Dendritic cell treated with granulocyte-macrophage colony-stimulating factor and Interleukin-4, amounts not matched to agents 40 ng/mL and 50 ng/mL, for 4 days (primary cell): Measurements from ENCODE around the gene G0S2.
"Not testable (repeated sequence)": the region's sequence is repeated elsewhere in the genome, so short reads cannot be mapped to it uniquely, and the experiment has no call there.

Experiments used
- H3K27ac Mint-ChIP-seq: one replicate; pipeline ENCODE4 v1.8.0; 2022; ENCODE audit warnings: mild to moderate bottlenecking, mixed read lengths
- H3K27me3 Mint-ChIP-seq: one replicate; pipeline ENCODE4 v1.8.0; 2022; ENCODE audit warnings: mild to moderate bottlenecking, mixed read lengths
- H3K36me3 Mint-ChIP-seq: one replicate; pipeline ENCODE4 v1.8.0; 2022; ENCODE audit warnings: low read depth, mixed read lengths
- H3K4me1 Mint-ChIP-seq: one replicate; pipeline ENCODE4 v1.8.0; 2022; ENCODE audit warnings: low read depth, mixed read lengths
- H3K4me3 Mint-ChIP-seq: one replicate; pipeline ENCODE4 v1.8.0; 2022; ENCODE audit warnings: mild to moderate bottlenecking, moderate library complexity, mixed read lengths
- H3K9me3 Mint-ChIP-seq: one replicate; pipeline ENCODE4 v1.8.0; 2022; ENCODE audit warnings: mixed read lengths
- intact Hi-C: fragments of 100-400 bp; cut with micrococcal nuclease; formaldehyde crosslinking; loops from one replicate; pipeline ENCODE4 v1.15.0; 2022

The G0S2 gene

GRCh38 chr1:209675565-209676154 lies 448 bp downstream of the G0S2 start:
- Mint-ChIP-seq H3K27ac (peak overlapping the region; percentile 42), H3K36me3 (no peaks in the 10 kb centered on the region), H3K4me3 (peak overlapping the region; percentile 67), H3K4me1 (peaks cover 63% of the 10 kb centered on the region), H3K27me3 (peaks cover 60% of the 10 kb centered on the region), H3K9me3 (no peaks in the 10 kb centered on the region)
- intact Hi-C loops: no loop called here

GRCh38 chr1:209678981-209679539 lies 3.8 kb downstream of the G0S2 start:
- H3K27me3 Mint-ChIP-seq: peaks cover 77% of the 10 kb centered on the region
- no peak overlapping the region for H3K27ac Mint-ChIP-seq
- no peak overlapping the region for H3K4me3 Mint-ChIP-seq
- H3K9me3 Mint-ChIP-seq: no peaks in the 10 kb centered on the region
- H3K36me3 Mint-ChIP-seq: no peaks in the 10 kb centered on the region
- H3K4me1 Mint-ChIP-seq: peaks cover 45% of the 10 kb centered on the region
- intact Hi-C loops: no loop called here

- Mint-ChIP-seq H3K9me3 (no peaks in the 10 kb centered on the region), H3K4me3 (no peak overlapping the region), H3K4me1 (peaks cover 16% of the 10 kb centered on the region), H3K36me3 (no peaks in the 10 kb centered on the region), H3K27me3 (peaks cover 33% of the 10 kb centered on the region), H3K27ac (no peak overlapping the region)
- intact Hi-C loops: no loop called here
These were observed 10.6 kb downstream of the G0S2 start for GRCh38 chr1:209685821-209686220.

- H3K4me3 Mint-ChIP-seq: no peak overlapping the region
- intact Hi-C loops: no loop called here
These were observed 11.1 kb downstream of the G0S2 start for GRCh38 chr1:209686322-209686721.

GRCh38 chr1:209688746-209689234 lies 13.6 kb downstream of the G0S2 start:
- intact Hi-C loops: no loop called here
- H3K4me1 Mint-ChIP-seq: peaks cover 34% of the 10 kb centered on the region
- no peak overlapping the region for H3K4me3 Mint-ChIP-seq
- H3K27me3 Mint-ChIP-seq: peaks cover 17% of the 10 kb centered on the region
- H3K27ac Mint-ChIP-seq: no peak overlapping the region
- no peaks in the 10 kb centered on the region for H3K36me3 Mint-ChIP-seq
- H3K9me3 Mint-ChIP-seq: no peaks in the 10 kb centered on the region

More at GRCh38 chr1:209686322-209686721, 11.1 kb downstream of the G0S2 start:
- H3K9me3 Mint-ChIP-seq: no peaks in the 10 kb centered on the region
- H3K36me3 Mint-ChIP-seq: no peaks in the 10 kb centered on the region
- H3K27ac Mint-ChIP-seq: no peak overlapping the region
- H3K4me1 Mint-ChIP-seq: peaks cover 16% of the 10 kb centered on the region
- peaks cover 29% of the 10 kb centered on the region for H3K27me3 Mint-ChIP-seq

GRCh38 chr1:209689477-209689876 lies 14.3 kb downstream of the G0S2 start:
- no peaks in the 10 kb centered on the region for H3K9me3 Mint-ChIP-seq
- peaks cover 17% of the 10 kb centered on the region for H3K27me3 Mint-ChIP-seq
- H3K4me1 Mint-ChIP-seq: peaks cover 41% of the 10 kb centered on the region
- H3K27ac Mint-ChIP-seq: no peak overlapping the region
- intact Hi-C loops: no loop called here
- H3K36me3 Mint-ChIP-seq: no peaks in the 10 kb centered on the region
- H3K4me3 Mint-ChIP-seq: no peak overlapping the region

- no peaks in the 10 kb centered on the region for H3K36me3 Mint-ChIP-seq
- intact Hi-C loops: loop anchor here (5.0 kb wide), 1 partner anchor 44 kb away; no protein-coding TSS in a partner anchor
- no peak overlapping the region for H3K4me3 Mint-ChIP-seq
- peaks cover 40% of the 10 kb centered on the region for H3K4me1 Mint-ChIP-seq
- no peaks in the 10 kb centered on the region for H3K9me3 Mint-ChIP-seq
- H3K27ac Mint-ChIP-seq: no peak overlapping the region
- peaks cover 8% of the 10 kb centered on the region for H3K27me3 Mint-ChIP-seq
These were observed 16.0 kb downstream of the G0S2 start for GRCh38 chr1:209691237-209691636.

- H3K27me3 Mint-ChIP-seq: peaks cover 9% of the 10 kb centered on the region
- H3K27ac Mint-ChIP-seq: peak overlapping the region; percentile 44
- peaks cover 46% of the 10 kb centered on the region for H3K4me1 Mint-ChIP-seq
- H3K36me3 Mint-ChIP-seq: no peaks in the 10 kb centered on the region
- intact Hi-C loops: loop anchor here (5.0 kb wide), 1 partner anchor 45 kb away; no protein-coding TSS in a partner anchor
- H3K4me3 Mint-ChIP-seq: no peak overlapping the region
- no peaks in the 10 kb centered on the region for H3K9me3 Mint-ChIP-seq
These were observed 17.1 kb downstream of the G0S2 start for GRCh38 chr1:209692296-209692695.

GRCh38 chr1:209692745-209693504 lies 17.7 kb downstream of the G0S2 start:
- Mint-ChIP-seq H3K4me1 (peaks cover 48% of the 10 kb centered on the region), H3K27me3 (peaks cover 9% of the 10 kb centered on the region), H3K9me3 (no peaks in the 10 kb centered on the region), H3K27ac (peak overlapping the region; percentile 44), H3K36me3 (no peaks in the 10 kb centered on the region), H3K4me3 (no peak overlapping the region)
- intact Hi-C loops: loop anchor here (1.0 to 5.0 kb wide), 4 partner anchors 46 to 116 kb away; no protein-coding TSS in a partner anchor

- Mint-ChIP-seq H3K27me3 (peaks cover 2% of the 10 kb centered on the region), H3K27ac (no peak overlapping the region), H3K9me3 (peaks cover 12% of the 10 kb centered on the region), H3K4me3 (no peak overlapping the region), H3K36me3 (peaks cover 4% of the 10 kb centered on the region), H3K4me1 (peaks cover 82% of the 10 kb centered on the region)
- intact Hi-C loops: no loop called here
These were observed 21.5 kb downstream of the G0S2 start for GRCh38 chr1:209696673-209697072.

GRCh38 chr1:209697126-209697525 lies 21.9 kb downstream of the G0S2 start:
- Mint-ChIP-seq H3K4me1 (peaks cover 83% of the 10 kb centered on the region), H3K9me3 (peaks cover 15% of the 10 kb centered on the region), H3K4me3 (no peak overlapping the region), H3K27ac (no peak overlapping the region), H3K27me3 (peaks cover 2% of the 10 kb centered on the region), H3K36me3 (peaks cover 6% of the 10 kb centered on the region)
- intact Hi-C loops: no loop called here

GRCh38 chr1:209700686-209701085 lies 25.5 kb downstream of the G0S2 start:
- H3K27me3 Mint-ChIP-seq, H3K4me3 Mint-ChIP-seq, intact Hi-C loops, H3K27ac Mint-ChIP-seq, H3K36me3 Mint-ChIP-seq: not testable (repeated sequence)
- peaks cover 75% of the 10 kb centered on the region for H3K4me1 Mint-ChIP-seq
- peaks cover 15% of the 10 kb centered on the region for H3K9me3 Mint-ChIP-seq

- no peaks in the 10 kb centered on the region for H3K27me3 Mint-ChIP-seq
These were observed 27.6 kb downstream of the G0S2 start for GRCh38 chr1:209702832-209703231.

GRCh38 chr1:209703834-209704504 lies 28.8 kb downstream of the G0S2 start:
- H3K27me3 Mint-ChIP-seq: no peaks in the 10 kb centered on the region
- peaks cover 85% of the 10 kb centered on the region for H3K4me1 Mint-ChIP-seq
- no peak overlapping the region for H3K27ac Mint-ChIP-seq
- peaks cover 23% of the 10 kb centered on the region for H3K36me3 Mint-ChIP-seq
- H3K4me3 Mint-ChIP-seq: no peak overlapping the region
- intact Hi-C loops: no loop called here
- peaks cover 15% of the 10 kb centered on the region for H3K9me3 Mint-ChIP-seq

More at GRCh38 chr1:209702832-209703231, 27.6 kb downstream of the G0S2 start:
- Mint-ChIP-seq H3K4me3 (no peak overlapping the region), H3K9me3 (peaks cover 15% of the 10 kb centered on the region), H3K36me3 (peaks cover 22% of the 10 kb centered on the region), H3K27ac (no peak overlapping the region), H3K4me1 (peaks cover 83% of the 10 kb centered on the region)
- intact Hi-C loops: no loop called here
